CMK (cell line): Measurements from ENCODE around the gene WEE2.
"Not testable (repeated sequence)": the region's sequence is repeated elsewhere in the genome, so short reads cannot be mapped to it uniquely, and the experiment has no call there.

ENCODE experiments used
- DNase-seq: peaks from one replicate; pipeline ENCODE4 v3.0.0-alpha.2; 2010; ENCODE audit warnings: low read depth

WEE2 gene

DNA sequence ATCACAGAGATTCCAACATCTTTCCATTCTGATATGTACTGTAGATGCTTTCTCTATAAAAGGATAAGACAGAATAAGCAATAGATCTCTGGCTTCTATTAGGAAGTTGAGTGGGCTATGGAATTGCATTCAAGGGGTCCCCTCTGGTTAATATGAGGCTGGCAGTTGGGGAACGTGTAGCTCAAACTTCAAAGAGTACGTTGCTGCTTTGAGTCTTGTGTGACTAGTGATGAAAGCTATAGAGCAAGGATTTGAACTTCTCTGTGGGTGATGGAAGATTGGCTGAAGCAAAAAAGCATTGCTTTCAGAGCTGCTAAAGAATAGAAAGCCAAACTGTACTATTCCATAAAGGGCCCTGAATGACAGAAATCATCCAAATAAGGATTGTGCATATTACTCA is 6.4 kb downstream of the WEE2 start:
- DNase-seq, result no peak

DNA sequence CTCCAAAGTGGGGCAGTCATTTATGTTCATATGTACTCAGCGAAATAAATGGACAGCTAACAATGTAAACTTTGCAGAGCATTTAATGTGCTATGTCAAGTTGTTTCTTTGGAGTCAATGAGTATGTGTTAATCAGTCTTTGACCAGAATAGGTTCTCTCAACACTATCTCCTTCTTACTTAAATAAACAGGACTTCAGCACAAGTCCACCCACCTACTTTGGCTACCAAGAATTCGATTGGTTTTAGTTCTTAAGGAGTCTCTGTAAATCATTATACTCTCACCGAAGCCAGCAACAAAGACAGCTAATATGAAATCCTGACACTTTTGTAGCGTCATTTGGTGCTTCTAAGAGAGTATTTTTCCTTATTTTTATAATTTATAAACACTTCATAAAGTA is 6.9 kb downstream of the WEE2 start:
- DNase-seq, result no peak

DNA sequence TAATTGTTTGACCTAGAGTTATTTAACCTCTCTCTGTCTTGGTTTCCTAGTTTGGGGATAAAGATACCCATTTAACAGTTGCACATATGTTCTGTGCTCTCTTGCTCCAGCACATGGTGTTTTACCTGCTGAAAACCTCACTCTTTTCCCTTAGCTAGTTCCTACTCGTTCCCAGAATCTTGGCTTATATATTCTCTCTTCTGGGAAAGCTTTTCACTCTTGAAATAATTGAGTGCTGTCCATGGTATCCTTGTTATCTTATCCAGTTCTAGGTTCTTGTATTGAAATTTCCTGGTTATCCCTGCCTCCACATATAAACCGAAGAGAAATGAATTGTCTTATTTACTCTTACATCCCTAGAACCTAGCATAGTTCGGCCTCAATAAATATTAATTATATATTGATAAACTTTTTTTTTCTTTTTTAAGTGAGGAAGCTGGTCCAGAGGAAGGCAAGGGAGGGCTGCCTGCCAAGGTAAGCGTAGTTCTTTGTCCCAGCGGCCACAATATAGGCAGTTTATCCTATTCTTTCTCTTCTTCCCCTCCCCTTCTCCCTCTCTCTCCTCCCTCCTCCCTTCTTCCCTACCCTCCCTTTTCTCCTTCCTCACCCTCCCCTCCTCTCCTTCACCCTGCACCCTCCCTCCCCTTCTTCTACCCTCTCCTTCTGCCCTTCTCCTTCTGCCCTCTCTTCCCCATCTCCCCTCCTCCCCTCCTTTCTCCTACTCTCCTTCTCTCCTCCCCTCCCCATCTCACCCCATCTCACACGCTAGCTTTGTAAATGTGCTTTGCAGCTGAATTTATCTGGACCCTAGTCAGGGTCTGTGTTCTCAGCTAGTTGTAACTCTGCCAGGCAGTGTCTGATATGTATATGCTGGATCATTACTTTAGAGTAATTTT is 7.9 kb downstream of the WEE2 start:
- no peak for DNase-seq

- no peak for DNase-seq
Observed at GRCh38 chr7:141717450-141717849, 9.3 kb downstream of the WEE2 start.

DNA sequence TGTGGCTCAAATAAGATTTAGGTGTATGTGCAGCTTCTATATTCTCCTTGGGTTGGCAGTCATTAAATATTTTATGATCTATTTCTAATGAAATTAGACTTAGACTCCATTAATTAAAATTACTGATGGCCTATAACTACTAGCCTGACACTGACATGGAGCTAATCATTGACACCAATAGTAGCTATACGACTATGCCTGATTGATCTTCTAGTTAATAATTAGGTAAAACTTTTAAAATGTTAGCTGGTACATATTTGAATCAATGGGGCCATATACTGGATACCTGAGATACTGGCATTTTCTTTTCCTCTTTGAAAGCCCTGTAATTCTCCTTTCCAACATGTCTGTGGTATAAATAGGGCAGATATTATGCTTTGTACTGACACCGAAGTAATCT is 14.4 kb downstream of the WEE2 start:
- no peak for DNase-seq

DNA sequence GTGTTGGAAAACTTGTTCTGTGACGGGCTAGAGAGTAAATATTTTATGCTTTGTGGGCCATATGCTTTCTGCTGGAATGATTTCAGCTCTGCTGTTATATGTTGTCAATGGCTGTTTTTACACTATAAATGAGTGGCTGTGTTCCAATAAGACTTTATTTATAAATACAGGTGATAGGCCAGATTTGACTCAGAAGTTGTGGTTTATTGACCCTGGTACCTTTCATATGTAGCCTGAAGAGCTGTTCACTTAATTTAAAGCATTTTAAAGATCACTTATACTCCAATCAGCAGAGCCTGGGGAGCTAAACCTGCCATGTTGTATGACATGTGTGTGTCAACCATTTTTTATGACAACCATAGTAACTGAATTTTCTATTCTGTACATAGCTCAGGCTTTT is 20.9 kb downstream of the WEE2 start:
- no peak for DNase-seq

DNA sequence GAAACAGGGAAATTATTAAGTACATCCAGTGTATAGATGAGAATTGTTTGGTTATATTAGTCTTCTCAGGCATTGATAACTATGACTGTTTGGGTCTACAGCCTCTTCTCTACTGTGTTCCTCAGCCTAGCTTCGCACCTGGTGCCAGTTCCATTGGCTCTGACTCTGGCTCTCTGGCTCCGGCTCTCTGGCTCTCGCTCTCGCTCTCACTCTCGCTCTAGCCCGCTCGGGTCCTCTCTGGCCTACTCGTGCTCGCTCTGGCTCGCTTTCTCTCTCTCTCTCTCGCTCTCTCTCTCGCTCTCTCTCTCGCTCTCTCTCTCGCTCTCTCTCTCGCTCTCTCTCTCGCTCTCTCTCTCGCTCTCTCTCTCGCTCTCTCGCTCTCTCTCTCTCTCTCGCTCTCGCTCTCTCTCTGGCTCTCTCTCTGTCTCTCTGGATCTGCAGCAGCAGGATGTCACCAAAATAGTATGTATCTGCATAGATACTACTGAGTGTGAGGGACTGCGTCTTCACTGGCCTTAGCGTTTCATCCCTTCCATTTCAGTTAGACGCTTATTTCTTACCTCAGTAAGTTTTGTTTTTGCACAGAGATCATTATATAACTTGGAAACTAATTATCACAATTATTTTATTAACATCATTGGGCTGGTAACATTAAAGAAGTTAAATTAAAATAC is 23.5 kb downstream of the WEE2 start:
- DNase-seq, result no peak

- no peak for DNase-seq
Observed at GRCh38 chr7:141737118-141737835, 29.1 kb downstream of the WEE2 start.

GRCh38 chr7:141737836-141738591 is 29.9 kb downstream of the WEE2 start, which contains the start of gene SSBP1:
Gene SSBP1 (plus strand): TSS chr7:141738358. CDS start chr7:141739167, 809 bp downstream.
- peak; percentile 79 for DNase-seq

DNA sequence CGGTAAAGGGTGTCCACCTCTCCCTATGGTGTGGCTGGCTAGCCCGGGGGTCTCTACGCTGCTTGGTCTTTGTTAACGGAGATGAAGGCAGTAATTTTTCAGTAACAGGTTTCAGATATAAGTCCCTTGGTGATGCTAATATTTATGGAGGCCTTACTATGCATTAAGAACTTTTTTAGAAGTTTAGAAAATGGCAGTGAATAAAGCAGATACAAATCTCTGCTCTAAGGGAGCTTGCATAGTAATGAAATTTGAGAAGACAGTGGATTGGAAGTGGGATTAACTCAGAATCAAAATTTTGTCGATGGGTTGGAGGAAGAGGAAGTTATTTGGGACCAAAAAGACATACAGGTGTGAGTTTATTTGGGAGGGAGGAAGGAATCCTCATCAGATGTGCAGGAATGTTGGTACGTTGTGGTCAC is 30.4 kb downstream of the WEE2 start:
- no peak for DNase-seq

- DNase-seq, result no peak
Observed at GRCh38 chr7:141739250-141739649, 31.1 kb downstream of the WEE2 start.

DNA sequence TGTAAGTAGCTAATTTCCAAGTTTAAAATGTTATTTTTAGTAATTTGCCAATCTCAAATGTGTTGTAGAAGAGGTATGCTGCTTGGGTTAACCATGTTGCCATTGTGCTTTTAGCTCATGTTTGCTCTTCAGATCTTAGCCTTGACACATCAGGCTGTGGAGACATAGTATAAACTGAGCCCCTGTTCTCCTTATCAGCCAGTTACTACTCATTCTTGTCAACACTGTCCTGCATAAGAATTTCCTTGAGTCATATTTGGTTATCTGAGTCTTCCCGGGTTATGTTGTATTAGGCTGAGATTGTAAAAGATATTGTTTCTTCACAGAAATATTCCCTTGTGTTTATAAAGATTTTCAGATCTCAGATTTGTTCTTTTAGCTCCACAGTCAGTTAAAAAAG is 34.1 kb downstream of the WEE2 start:
- DNase-seq, result no peak

GRCh38 chr7:141744131-141744530 is 36.0 kb downstream of the WEE2 start:
- no peak for DNase-seq

DNA sequence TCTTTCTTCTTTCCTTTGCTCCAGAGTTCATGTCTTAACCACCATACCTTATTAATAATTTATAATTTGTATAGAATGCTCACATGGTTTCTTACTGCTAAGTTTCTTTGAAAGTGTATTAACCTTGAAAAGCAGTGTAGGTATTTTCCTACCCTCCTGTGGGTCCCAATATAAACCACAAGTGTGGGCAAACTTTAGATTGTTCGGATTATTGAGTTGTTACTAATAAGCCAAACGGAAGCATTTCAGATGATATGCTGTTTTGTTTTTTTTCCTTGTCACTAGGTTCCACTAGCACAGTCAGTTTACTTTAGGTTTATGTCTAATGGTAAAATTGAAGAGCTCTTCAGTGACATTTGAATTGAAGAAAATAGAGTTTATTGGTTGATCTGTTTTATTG is 40.2 kb downstream of the WEE2 start:
- DNase-seq, result no peak

- not testable (repeated sequence) for DNase-seq
Observed at GRCh38 chr7:141751904-141752303, 43.8 kb downstream of the WEE2 start.

- DNase-seq, result no peak
Observed at GRCh38 chr7:141752634-141753033, 44.5 kb downstream of the WEE2 start.

GRCh38 chr7:141754939-141755338 is 46.8 kb downstream of the WEE2 start:
- no peak for DNase-seq

DNA sequence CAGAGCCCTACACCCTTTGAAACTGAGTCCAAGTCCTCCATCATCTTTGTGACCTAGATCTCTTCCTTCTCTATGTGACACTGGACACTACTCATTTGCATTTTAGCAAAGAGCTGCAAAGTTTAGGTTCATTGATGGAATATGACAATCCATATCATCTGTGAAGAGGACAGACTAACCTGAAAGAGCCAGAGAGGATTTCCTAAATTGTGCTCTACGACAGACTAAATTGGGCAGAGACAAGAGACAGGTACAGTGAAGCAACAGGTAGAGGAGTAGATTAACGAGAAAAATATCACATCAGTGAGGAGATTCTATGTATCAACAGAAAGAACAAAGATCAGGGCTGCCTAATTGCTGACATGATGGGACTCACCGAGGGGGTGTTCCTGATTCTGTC is 55.6 kb downstream of the WEE2 start, which contains the start of gene TAS2R3:
TAS2R3 (plus strand) TSS at position 301 of the 400 bp plus-strand sequence; CDS start at position 363, 62 bp downstream.
- DNase-seq, result no peak

DNA sequence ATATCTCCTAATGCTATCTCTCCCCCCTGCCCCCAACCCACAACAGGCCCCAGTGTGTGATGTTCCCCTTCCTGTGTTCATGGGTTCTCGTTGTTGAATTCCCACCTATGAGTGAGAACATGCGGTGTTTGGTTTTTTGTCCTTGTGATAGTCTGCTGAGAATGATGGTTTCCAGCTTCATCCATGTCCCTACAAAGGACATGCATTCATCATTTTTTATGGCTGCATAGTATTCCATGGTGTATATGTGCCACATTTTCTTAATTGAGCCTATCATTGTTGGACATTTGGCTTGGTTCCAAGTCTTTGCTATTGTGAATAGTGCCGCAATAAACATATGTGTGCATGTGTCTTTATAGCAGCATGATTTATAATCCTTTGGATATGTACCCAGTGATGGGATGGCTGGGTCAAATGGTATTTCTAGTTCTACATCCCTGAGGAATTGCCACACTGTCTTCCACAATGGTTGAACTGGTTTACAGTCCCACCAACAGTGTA is 62.0 kb downstream of the WEE2 start:
- DNase-seq, result not testable (repeated sequence)

DNA sequence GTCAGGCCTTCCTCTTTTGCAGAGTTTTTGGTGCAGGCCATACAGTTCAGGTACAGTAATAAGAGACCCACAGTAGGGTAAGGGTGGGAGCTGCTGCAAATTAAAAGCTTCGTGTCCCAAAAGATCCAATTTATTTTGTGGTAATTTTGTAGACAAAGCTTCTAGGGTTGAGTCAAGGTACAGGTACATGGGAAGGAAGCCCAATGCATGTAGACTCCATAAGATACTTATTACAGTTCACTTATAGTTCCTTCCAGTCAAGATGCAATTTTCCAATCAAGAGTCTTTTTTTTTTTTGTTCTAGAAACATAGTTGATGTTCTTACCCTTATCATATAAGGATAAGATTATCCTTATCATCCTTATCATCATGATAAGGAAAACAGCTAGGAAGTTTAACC is 68.2 kb downstream of the WEE2 start, which contains the start of gene TAS2R4:
TAS2R4 (plus strand) TSS at position 301 of the 400 bp plus-strand sequence. CDS start 1,815 bp downstream, outside the sequence.
- no peak for DNase-seq
